GM12878 (cell line): ENCODE measurements around the gene SFI1. TPM values are rescaled to one million over a fixed set of nuclear protein-coding genes. Genes with fewer than 3 reads are reported as not detected.

ENCODE experiments used
- ATF2 ChIP-seq: IDR thresholded peaks from 2 replicates; pipeline ENCODE4 v1.6.1; 2012; ENCODE audit warnings: low read length, inconsistent platforms
- ATF3 ChIP-seq: IDR thresholded peaks from 2 replicates; pipeline ENCODE4 v1.6.1; 2011; ENCODE audit warnings: low read depth, mild to moderate bottlenecking, low read length, moderate library complexity, borderline replicate concordance; ENCODE audit errors: extremely low read depth
- BCL11A ChIP-seq: IDR thresholded peaks from 2 replicates; pipeline ENCODE4 v1.6.1; 2011; ENCODE audit warnings: low read depth, low read length
- CBX5 ChIP-seq: sonication (generic); IDR thresholded peaks from 2 replicates; pipeline ENCODE4 v1.6.1; 2016; ENCODE audit warnings: low read depth, moderate library complexity, mild to moderate bottlenecking, inconsistent platforms
- CEBPB ChIP-seq, 2 experiments: fragments of 150-350 bp in 1 of 2; IDR thresholded peaks; 2 replicates each; pipeline ENCODE4 v1.6.1; 2012 to 2014; ENCODE audit warnings: low read depth in 2 of 2, low read length in 2 of 2, borderline replicate concordance in 1 of 2, inconsistent platforms in 1 of 2
- CHD2 ChIP-seq: IDR thresholded peaks from 2 replicates; pipeline ENCODE4 v1.6.1; 2011; ENCODE audit warnings: low read depth, low read length, improper control_type of control experiment, borderline replicate concordance
- DPF2 ChIP-seq: fragments of 450-650 bp; IDR thresholded peaks from 2 replicates; pipeline ENCODE4 v1.6.1; 2017; ENCODE audit warnings: mild to moderate bottlenecking
- E4F1 ChIP-seq: fragments of 450-650 bp; IDR thresholded peaks from 2 replicates; pipeline ENCODE4 v1.6.1; 2018; ENCODE audit warnings: borderline replicate concordance, mild to moderate bottlenecking; ENCODE audit not compliant: partially characterized antibody
- EED ChIP-seq: sonication (generic); IDR thresholded peaks from 2 replicates; pipeline ENCODE4 v1.6.1; 2016; ENCODE audit warnings: antibody characterized with exemption, low read depth
- EP300 ChIP-seq, 2 experiments: fragments of 150-350 bp in 1 of 2; IDR thresholded peaks; 2 replicates each; pipeline ENCODE4 v1.6.1; 2011 to 2012; ENCODE audit warnings: low read depth in 2 of 2, low read length in 2 of 2, borderline replicate concordance in 1 of 2, improper control_type of control experiment in 1 of 2, inconsistent platforms in 1 of 2; ENCODE audit not compliant: control insufficient read depth in 1 of 2
- GABPA ChIP-seq: IDR thresholded peaks from 2 replicates; pipeline ENCODE4 v1.6.1; 2014; ENCODE audit warnings: antibody characterized with exemption, low read depth, mild to moderate bottlenecking, inconsistent platforms
- HDGF ChIP-seq: fragments of 450-650 bp; IDR thresholded peaks from 2 replicates; pipeline ENCODE4 v1.6.1; 2016; ENCODE audit warnings: antibody characterized with exemption
- IKZF2 ChIP-seq, 2 experiments: fragments of 450-650 bp; IDR thresholded peaks; 2 replicates each; pipeline ENCODE4 v1.6.1; 2017; ENCODE audit warnings: mild to moderate bottlenecking in 2 of 2, moderate library complexity in 2 of 2
- JUNB ChIP-seq: IDR thresholded peaks from 2 replicates; pipeline ENCODE4 v1.6.1; 2016; ENCODE audit warnings: antibody characterized with exemption, mild to moderate bottlenecking
- KLF5 ChIP-seq: fragments of 450-650 bp; IDR thresholded peaks from 2 replicates; pipeline ENCODE4 v1.6.1; 2014; ENCODE audit warnings: mild to moderate bottlenecking; ENCODE audit not compliant: partially characterized antibody
- LARP7 ChIP-seq: fragments of 450-650 bp; IDR thresholded peaks from 2 replicates; pipeline ENCODE4 v1.6.1; 2017; ENCODE audit warnings: mild to moderate bottlenecking
- MAX ChIP-seq: IDR thresholded peaks from 2 replicates; pipeline ENCODE4 v1.6.1; 2012; ENCODE audit warnings: low read depth, low read length, improper control_type of control experiment
- NR2F1 ChIP-seq: fragments of 450-650 bp; conservative IDR thresholded peaks from 2 replicates; pipeline ENCODE4 v1.6.1; 2017; ENCODE audit warnings: mild to moderate bottlenecking
- POLR2AphosphoS2 ChIP-seq: IDR thresholded peaks from 2 replicates; pipeline ENCODE4 v1.6.1; 2011; ENCODE audit warnings: low read depth, mild to moderate bottlenecking, low read length, improper control_type of control experiment, moderate library complexity
- RAD51 ChIP-seq: fragments of 450-650 bp; IDR thresholded peaks from 2 replicates; pipeline ENCODE4 v1.6.1; 2016; ENCODE audit warnings: moderate library complexity, mild to moderate bottlenecking, inconsistent platforms
- SMARCA5 ChIP-seq: fragments of 450-650 bp; IDR thresholded peaks from 2 replicates; pipeline ENCODE4 v1.6.1; 2017; ENCODE audit warnings: mild to moderate bottlenecking
- TBL1XR1 ChIP-seq: IDR thresholded peaks from 2 replicates; pipeline ENCODE4 v1.6.1; 2012; ENCODE audit warnings: low read depth, low read length, improper control_type of control experiment
- WRNIP1 ChIP-seq: IDR thresholded peaks from 2 replicates; pipeline ENCODE4 v1.6.1; 2011; ENCODE audit warnings: low read depth, low read length, improper control_type of control experiment, borderline replicate concordance
- ZBTB4 ChIP-seq: fragments of 450-650 bp; formaldehyde crosslinking; IDR thresholded peaks from 2 replicates; pipeline ENCODE4 v1.4.0; 2022; ENCODE audit warnings: mild to moderate bottlenecking, moderate library complexity
- ZNF384 ChIP-seq: IDR thresholded peaks from 2 replicates; pipeline ENCODE4 v1.6.1; 2012; ENCODE audit warnings: low read depth, mild to moderate bottlenecking, low read length, improper control_type of control experiment, borderline replicate concordance
- ZSCAN29 ChIP-seq: fragments of 450-650 bp; IDR thresholded peaks from 2 replicates; pipeline ENCODE4 v1.6.1; 2017; ENCODE audit warnings: mild to moderate bottlenecking, moderate library complexity
- polyA plus RNA-seq, 11 experiments: library from polyadenylated mRNA; depleted of rRNA in 4 of 11; unstranded in 6 of 11; stranded (reverse) in 5 of 11; fragments of >200 nt; fragmentation: Nextera tagmentation in 4 of 11; fragmentation: Illumina TruSeq in 1 of 11; extraction: Ambion mirVana in 4 of 11; extraction: Trizol in 1 of 11; gene quantifications; 1 replicate in 1 of 11; 2 replicates in 10 of 11; pipeline versions ENCODE4 v1.2.1 to v1.2.3, GENCODE V29; 2011 to 2016; ENCODE audit warnings: inconsistent platforms in 2 of 11, missing spikeins in 2 of 11, low read depth in 1 of 11
- total RNA-seq, 4 experiments: library from RNA; depleted of rRNA in 3 of 4; stranded (reverse); fragments of >200 nt in 3 of 4; fragmentation: Illumina TruSeq in 1 of 4; extraction: Trizol in 1 of 4; gene quantifications; 2 replicates each; pipeline versions ENCODE4 v1.2.1 to v1.2.3, GENCODE V29; 2013 to 2021

The SFI1 gene
- total and polyA plus RNA-seq, 10 of the 15 experiments (the other 5 are each of a cell fraction or from before 2014, with no cell fraction given) = 6.3 to 70.1 (median 30.4) TPM

- TF ChIP-seq E4F1 = no peak
- TF ChIP-seq POLR2AphosphoS2 = no peak
- no peak for TF ChIP-seq ZBTB4
- TF ChIP-seq CEBPB (IDR thresholded peaks at IDR 0.05; ENCODE audit: borderline replicate concordance in 1 of 2, low read depth in 2 of 2, low read length in 2 of 2) = no peak
- TF ChIP-seq KLF5 = no peak
- no peak for TF ChIP-seq GABPA
- peak; percentile 67; the same call in 1 of the 2 replicates for TF ChIP-seq MAX
- TF ChIP-seq BCL11A = 0 out of 2 replicates have a peak, but pooled peaks have one; percentile 15
- no peak for TF ChIP-seq RAD51
- no peak for TF ChIP-seq TBL1XR1
- TF ChIP-seq HDGF = no peak
- TF ChIP-seq ATF2 = peak; percentile 90
- no peak for TF ChIP-seq ATF3
- peak; percentile 80 for TF ChIP-seq DPF2
- peak; percentile 50; the same call in 1 of the 2 replicates for TF ChIP-seq CHD2
- no peak for TF ChIP-seq ZNF384
- TF ChIP-seq SMARCA5 = no peak
- TF ChIP-seq CBX5 = no peak
- TF ChIP-seq WRNIP1 = no peak
- TF ChIP-seq NR2F1 = peak; percentile 71
- TF ChIP-seq EED = peak; percentile 79
- TF ChIP-seq EP300 (IDR thresholded peaks at IDR 0.05; ENCODE audit: borderline replicate concordance in 1 of 2, control insufficient read depth in 1 of 2, low read depth in 2 of 2, low read length in 2 of 2) = peak; percentile 78 to 79; a peak in 3 of 4 replicates
- TF ChIP-seq LARP7 = no peak
- peak; percentile 90; a peak in 3 of 4 replicates for TF ChIP-seq IKZF2 (IDR thresholded peaks at IDR 0.05)
- peak; percentile 63 for TF ChIP-seq JUNB
- no peak for TF ChIP-seq ZSCAN29
These were observed 42.5 kb downstream of the SFI1 start (continued) for GRCh38 chr22:31538815-31539214.
